Neural progenitor cell (in vitro differentiated cells): ENCODE results near the gene BRD1.

Source experiments
- EZH2 ChIP-seq: fragments of 200-600 bp; sonication (generic); IDR thresholded peaks from 2 replicates; pipeline ENCODE4 v1.6.1; 2017; ENCODE audit warnings: antibody characterized with exemption, mild to moderate bottlenecking, moderate library complexity
- TF ChIP-seq, protein P1 (sequence below): fragments of 200-600 bp; sonication (generic); IDR thresholded peaks from 2 replicates; pipeline ENCODE4 v1.5.1; 2017; ENCODE audit warnings: antibody characterized with exemption, mild to moderate bottlenecking

DNA sequence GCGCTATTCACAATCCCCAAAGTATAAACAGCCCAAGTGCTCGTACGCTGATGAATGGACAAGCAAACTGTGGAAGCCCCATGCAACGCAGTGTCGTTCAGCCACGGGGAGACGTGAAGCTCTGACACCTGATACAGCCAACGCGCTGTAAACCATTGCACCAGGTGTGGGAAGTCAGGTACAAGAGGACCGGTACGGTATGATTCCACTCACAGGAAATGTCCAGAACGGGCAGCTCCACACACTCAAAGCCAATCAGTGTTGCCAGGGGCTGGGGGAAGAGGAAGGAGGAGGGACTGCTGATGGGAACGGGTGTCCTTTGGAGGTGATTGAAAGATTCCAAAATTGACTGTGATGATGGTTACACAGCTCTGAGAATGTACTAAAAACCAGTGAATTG, 64.5 kb downstream of the BRD1 start:
- TF ChIP-seq, protein P1, sequence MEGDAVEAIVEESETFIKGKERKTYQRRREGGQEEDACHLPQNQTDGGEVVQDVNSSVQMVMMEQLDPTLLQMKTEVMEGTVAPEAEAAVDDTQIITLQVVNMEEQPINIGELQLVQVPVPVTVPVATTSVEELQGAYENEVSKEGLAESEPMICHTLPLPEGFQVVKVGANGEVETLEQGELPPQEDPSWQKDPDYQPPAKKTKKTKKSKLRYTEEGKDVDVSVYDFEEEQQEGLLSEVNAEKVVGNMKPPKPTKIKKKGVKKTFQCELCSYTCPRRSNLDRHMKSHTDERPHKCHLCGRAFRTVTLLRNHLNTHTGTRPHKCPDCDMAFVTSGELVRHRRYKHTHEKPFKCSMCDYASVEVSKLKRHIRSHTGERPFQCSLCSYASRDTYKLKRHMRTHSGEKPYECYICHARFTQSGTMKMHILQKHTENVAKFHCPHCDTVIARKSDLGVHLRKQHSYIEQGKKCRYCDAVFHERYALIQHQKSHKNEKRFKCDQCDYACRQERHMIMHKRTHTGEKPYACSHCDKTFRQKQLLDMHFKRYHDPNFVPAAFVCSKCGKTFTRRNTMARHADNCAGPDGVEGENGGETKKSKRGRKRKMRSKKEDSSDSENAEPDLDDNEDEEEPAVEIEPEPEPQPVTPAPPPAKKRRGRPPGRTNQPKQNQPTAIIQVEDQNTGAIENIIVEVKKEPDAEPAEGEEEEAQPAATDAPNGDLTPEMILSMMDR, result no peak
- TF ChIP-seq EZH2, result no peak
